GM12878 (cell line): ENCODE results near the gene SAMHD1. TPM values are rescaled to one million over a fixed set of nuclear protein-coding genes. Genes with fewer than 3 reads are reported as not detected.
A peak's percentile ranks its signal among the peaks of the same experiment; 100 is the strongest.

Experiments used
- ASH2L ChIP-seq: fragments of 300-600, 200-600 bp; sonication (generic); IDR thresholded peaks from 2 replicates; pipeline ENCODE4 v1.6.1; 2017; ENCODE audit warnings: low read depth, mild to moderate bottlenecking, borderline replicate concordance
- ATF3 ChIP-seq: IDR thresholded peaks from 2 replicates; pipeline ENCODE4 v1.6.1; 2011; ENCODE audit warnings: low read depth, mild to moderate bottlenecking, low read length, moderate library complexity, borderline replicate concordance; ENCODE audit errors: extremely low read depth
- CHD2 ChIP-seq: IDR thresholded peaks from 2 replicates; pipeline ENCODE4 v1.6.1; 2011; ENCODE audit warnings: low read depth, low read length, improper control_type of control experiment, borderline replicate concordance
- EED ChIP-seq: sonication (generic); IDR thresholded peaks from 2 replicates; pipeline ENCODE4 v1.6.1; 2016; ENCODE audit warnings: antibody characterized with exemption, low read depth
- ESRRA ChIP-seq: IDR thresholded peaks from 2 replicates; pipeline ENCODE4 v1.6.1; 2012; ENCODE audit warnings: mild to moderate bottlenecking, low read length, improper control_type of control experiment
- FOXK2 ChIP-seq: fragments of 450-650 bp; IDR thresholded peaks from 2 replicates; pipeline ENCODE4 v1.6.1; 2017; ENCODE audit warnings: mild to moderate bottlenecking, moderate library complexity
- GATAD2B ChIP-seq: fragments of 450-650 bp; conservative IDR thresholded peaks from 2 replicates; pipeline ENCODE4 v1.6.1; 2017; ENCODE audit warnings: low read depth, mild to moderate bottlenecking, moderate library complexity
- HCFC1 ChIP-seq: fragments of 150-350 bp; IDR thresholded peaks from 2 replicates; pipeline ENCODE4 v1.6.1; 2014; ENCODE audit warnings: low read length
- HDGF ChIP-seq: fragments of 450-650 bp; IDR thresholded peaks from 2 replicates; pipeline ENCODE4 v1.6.1; 2016; ENCODE audit warnings: antibody characterized with exemption
- IKZF1 ChIP-seq: fragments of 450-650 bp; conservative IDR thresholded peaks from 2 replicates; pipeline ENCODE4 v1.6.1; 2017; ENCODE audit warnings: antibody characterized with exemption, mild to moderate bottlenecking
- JUND ChIP-seq: IDR thresholded peaks from 2 replicates; pipeline ENCODE4 v1.6.1; 2012; ENCODE audit warnings: low read depth, mild to moderate bottlenecking, low read length, improper control_type of control experiment, moderate library complexity
- NBN ChIP-seq: fragments of 450-650 bp; IDR thresholded peaks from 2 replicates; pipeline ENCODE4 v1.6.1; 2016
- RCOR1 ChIP-seq: conservative IDR thresholded peaks from 2 replicates; pipeline ENCODE4 v1.6.1; 2012; ENCODE audit warnings: low read depth, low read length, improper control_type of control experiment
- RUNX3 ChIP-seq: IDR thresholded peaks from 2 replicates; pipeline ENCODE4 v1.6.1; 2012; ENCODE audit warnings: low read length, inconsistent platforms
- SKIL ChIP-seq: fragments of 450-650 bp; IDR thresholded peaks from 2 replicates; pipeline ENCODE4 v1.6.1; 2017; ENCODE audit warnings: mild to moderate bottlenecking, low read depth, inconsistent platforms; ENCODE audit not compliant: poor library complexity, severe bottlenecking
- SMAD1 ChIP-seq: fragments of 450-650 bp; IDR thresholded peaks from 2 replicates; pipeline ENCODE4 v1.6.1; 2018; ENCODE audit warnings: mild to moderate bottlenecking, low read depth; ENCODE audit not compliant: partially characterized antibody
- SMARCA5 ChIP-seq: fragments of 450-650 bp; IDR thresholded peaks from 2 replicates; pipeline ENCODE4 v1.6.1; 2017; ENCODE audit warnings: mild to moderate bottlenecking
- SPI1 ChIP-seq: IDR thresholded peaks from 2 replicates; pipeline ENCODE4 v1.6.1; 2011; ENCODE audit warnings: low read depth, mild to moderate bottlenecking, low read length, moderate library complexity, borderline replicate concordance; ENCODE audit not compliant: insufficient read depth
- SREBF1 ChIP-seq: IDR thresholded peaks from 2 replicates; pipeline ENCODE4 v1.6.1; 2012; ENCODE audit warnings: mild to moderate bottlenecking, low read length
- USF2 ChIP-seq: IDR thresholded peaks from 2 replicates; pipeline ENCODE4 v1.6.1; 2011; ENCODE audit warnings: low read depth, low read length, improper control_type of control experiment, borderline replicate concordance
- ZBED1 ChIP-seq: IDR thresholded peaks from 2 replicates; pipeline ENCODE4 v1.6.1; 2016; ENCODE audit warnings: borderline replicate concordance
- ZNF207 ChIP-seq: fragments of 450-650 bp; IDR thresholded peaks from 2 replicates; pipeline ENCODE4 v1.6.1; 2014; ENCODE audit warnings: antibody characterized with exemption, mild to moderate bottlenecking, borderline replicate concordance
- ZNF687 ChIP-seq: fragments of 450-650 bp; IDR thresholded peaks from 2 replicates; pipeline ENCODE4 v1.6.1; 2017; ENCODE audit warnings: mild to moderate bottlenecking, moderate library complexity
- ZSCAN29 ChIP-seq: fragments of 450-650 bp; IDR thresholded peaks from 2 replicates; pipeline ENCODE4 v1.6.1; 2017; ENCODE audit warnings: mild to moderate bottlenecking, moderate library complexity
- polyA plus RNA-seq, 11 experiments: library from polyadenylated mRNA; depleted of rRNA in 4 of 11; unstranded in 6 of 11; stranded (reverse) in 5 of 11; fragments of >200 nt; fragmentation: Nextera tagmentation in 4 of 11; fragmentation: Illumina TruSeq in 1 of 11; extraction: Ambion mirVana in 4 of 11; extraction: Trizol in 1 of 11; gene quantifications; 1 replicate in 1 of 11; 2 replicates in 10 of 11; pipeline versions ENCODE4 v1.2.1 to v1.2.3, GENCODE V29; 2011 to 2016; ENCODE audit warnings: inconsistent platforms in 2 of 11, missing spikeins in 2 of 11, low read depth in 1 of 11
- total RNA-seq, 4 experiments: library from RNA; depleted of rRNA in 3 of 4; stranded (reverse); fragments of >200 nt in 3 of 4; fragmentation: Illumina TruSeq in 1 of 4; extraction: Trizol in 1 of 4; gene quantifications; 2 replicates each; pipeline versions ENCODE4 v1.2.1 to v1.2.3, GENCODE V29; 2013 to 2021

SAMHD1 gene
- total and polyA plus RNA-seq, 10 of the 15 experiments (the other 5 are each of a cell fraction or from before 2014, with no cell fraction given): 20.5 to 47.9 (median 38.8) TPM

- TF ChIP-seq RUNX3: peak; percentile 62
- TF ChIP-seq ESRRA: no peak
- TF ChIP-seq SREBF1: no peak
- TF ChIP-seq JUND: no peak
- 0 out of 2 replicates have a peak, but pooled peaks have one; percentile 18 for TF ChIP-seq CHD2
- peak; percentile 45; the same call in 1 of the 2 replicates for TF ChIP-seq EED
- TF ChIP-seq ASH2L: no peak
- TF ChIP-seq HCFC1: peak; percentile 46; the same call in 1 of the 2 replicates
- peak; percentile 71; the same call in 1 of the 2 replicates for TF ChIP-seq SMARCA5
- TF ChIP-seq ZNF207: 0 out of 2 replicates have a peak, but pooled peaks have one; percentile 33
- TF ChIP-seq NBN: peak; percentile 49; the same call in 1 of the 2 replicates
- TF ChIP-seq ZSCAN29: no peak
- TF ChIP-seq USF2: no peak
- TF ChIP-seq FOXK2: no peak
- no peak for TF ChIP-seq ATF3
- TF ChIP-seq RCOR1: no peak
- TF ChIP-seq ZBED1: no peak
- TF ChIP-seq SPI1: peak; percentile 49; the same call in 1 of the 2 replicates
- TF ChIP-seq ZNF687: 0 out of 2 replicates have a peak, but pooled peaks have one; percentile 40
- peak; percentile 44; the same call in 1 of the 2 replicates for TF ChIP-seq GATAD2B
- TF ChIP-seq HDGF: peak; percentile 50; the same call in 1 of the 2 replicates
- no peak for TF ChIP-seq SMAD1
- peak; percentile 43 for TF ChIP-seq SKIL
- TF ChIP-seq IKZF1: peak; percentile 72
Measured at GRCh38 chr20:36886859-36887751, 64.4 kb downstream of the SAMHD1 start (continued).
